Mesothelial cell of epicardium (in vitro differentiated cells): ENCODE results near the gene RSL24D1. TPM values are rescaled to one million over a fixed set of nuclear protein-coding genes. Genes with fewer than 3 reads are reported as not detected.
A peak's percentile ranks its signal among the peaks of the same experiment; 100 is the strongest.

ENCODE experiments used
- DNase-seq, 2 experiments: peaks; one replicate each; pipeline ENCODE4 v3.0.0; 2021; ENCODE audit warnings: low spot score in 2 of 2; ENCODE audit not compliant: unreplicated experiment in 2 of 2
- H3K27ac Mint-ChIP-seq: 2 replicates; pipeline ENCODE4 v1.8.0; 2021; ENCODE audit warnings: mixed read lengths
- H3K27me3 Mint-ChIP-seq: 2 replicates; pipeline ENCODE4 v1.8.0; 2021; ENCODE audit warnings: low read depth, mixed read lengths
- H3K36me3 Mint-ChIP-seq: 2 replicates; pipeline ENCODE4 v1.8.0; 2021; ENCODE audit warnings: mixed read lengths
- H3K4me1 Mint-ChIP-seq: 2 replicates; pipeline ENCODE4 v1.8.0; 2021; ENCODE audit warnings: mixed read lengths
- H3K4me3 Mint-ChIP-seq: 2 replicates; pipeline ENCODE4 v1.8.0; 2021; ENCODE audit warnings: mild to moderate bottlenecking, moderate library complexity, mixed read lengths
- H3K9me3 Mint-ChIP-seq: 2 replicates; pipeline ENCODE4 v1.8.0; 2021; ENCODE audit warnings: mixed read lengths
- CTCF ChIP-seq: fragments of 200-600 bp; sonication (generic); IDR thresholded peaks from one replicate; pipeline ENCODE4 v1.5.0; 2021; ENCODE audit warnings: antibody characterized with exemption; ENCODE audit not compliant: unreplicated experiment
- total RNA-seq: library from RNA; stranded (reverse); gene quantifications from 3 replicates; pipeline ENCODE4 v1.2.1, GENCODE V29; 2021

Gene RSL24D1
- total RNA-seq, 1 donor from 2014 or later, result 78.8 TPM

GRCh38 chr15:55234104-55234799, 37.5 kb upstream of the RSL24D1 start:
- no peak for DNase-seq
- Mint-ChIP-seq H3K4me1 (no peaks in the 10 kb centered on the region), H3K9me3 (peaks cover 8% of the 10 kb centered on the region), H3K36me3 (peaks cover 7% of the 10 kb centered on the region), H3K27me3 (no peaks in the 10 kb centered on the region), H3K27ac (no peak overlapping the region), H3K4me3 (no peak overlapping the region)
- TF ChIP-seq CTCF, result no peak

- no peaks in the 10 kb centered on the region for H3K4me1 Mint-ChIP-seq
- H3K27ac Mint-ChIP-seq, result no peak overlapping the region
- H3K36me3 Mint-ChIP-seq, result peaks cover 10% of the 10 kb centered on the region
- DNase-seq, result no peak
- TF ChIP-seq CTCF, result no peak
- H3K9me3 Mint-ChIP-seq, result peaks cover 8% of the 10 kb centered on the region
- no peaks in the 10 kb centered on the region for H3K27me3 Mint-ChIP-seq
- no peak overlapping the region for H3K4me3 Mint-ChIP-seq
These were observed 34.7 kb upstream of the RSL24D1 start for GRCh38 chr15:55231455-55231854.

- peaks cover 10% of the 10 kb centered on the region for H3K36me3 Mint-ChIP-seq
- no peak overlapping the region for H3K27ac Mint-ChIP-seq
- peaks cover 8% of the 10 kb centered on the region for H3K9me3 Mint-ChIP-seq
- no peak for DNase-seq
- no peak for TF ChIP-seq CTCF
- H3K27me3 Mint-ChIP-seq, result no peaks in the 10 kb centered on the region
- no peak overlapping the region for H3K4me3 Mint-ChIP-seq
- no peaks in the 10 kb centered on the region for H3K4me1 Mint-ChIP-seq
These were observed 34.2 kb upstream of the RSL24D1 start for GRCh38 chr15:55230953-55231352.

- H3K27me3 Mint-ChIP-seq, result no peaks in the 10 kb centered on the region
- no peaks in the 10 kb centered on the region for H3K4me1 Mint-ChIP-seq
- H3K27ac Mint-ChIP-seq, result peak overlapping the region; percentile 41
- no peak for DNase-seq
- H3K4me3 Mint-ChIP-seq, result no peak overlapping the region
- TF ChIP-seq CTCF, result no peak
- H3K9me3 Mint-ChIP-seq, result peaks cover 8% of the 10 kb centered on the region
- peaks cover 10% of the 10 kb centered on the region for H3K36me3 Mint-ChIP-seq
These were observed 33.4 kb upstream of the RSL24D1 start for GRCh38 chr15:55230051-55230670.

- H3K27ac Mint-ChIP-seq, result no peak overlapping the region
- peaks cover 3% of the 10 kb centered on the region for H3K9me3 Mint-ChIP-seq
- H3K36me3 Mint-ChIP-seq, result peaks cover 5% of the 10 kb centered on the region
- no peaks in the 10 kb centered on the region for H3K27me3 Mint-ChIP-seq
- peaks cover 7% of the 10 kb centered on the region for H3K4me1 Mint-ChIP-seq
- no peak for DNase-seq
- H3K4me3 Mint-ChIP-seq, result no peak overlapping the region
- TF ChIP-seq CTCF, result no peak
These were observed 29.4 kb upstream of the RSL24D1 start for GRCh38 chr15:55226127-55226526.
